K562 (cell line): ENCODE data around the gene PRKAR1B. TPM values are rescaled to one million over a fixed set of nuclear protein-coding genes. Genes with fewer than 3 reads are reported as not detected.
A peak's percentile ranks its signal among the peaks of the same experiment; 100 is the strongest.

ENCODE experiments used
- ATAC-seq: fragments of 200-7000 bp; cut with Tn5 transposase; 3 replicates; pipeline ENCODE4 v1.9.1; 2020; ENCODE audit warnings: moderate library complexity
- BruUV-seq: library from RNA; stranded (reverse); fragments of 400-500 nt; replicated peaks from 2 replicates; lab custom pipeline; 2021; lab: Mats Ljungman, UMichigan
- CTCF ChIA-PET: fragments of 300-600 bp; formaldehyde crosslinking; extraction: SDS; loops from one replicate; lab custom pipeline; 2021; ENCODE audit warnings: low intra/inter-chr PET ratio; lab: Yijun Ruan, JAX
- POLR2A ChIA-PET: fragments of 300-600, 350-650 bp; sonication (Branson Sonifier 250); formaldehyde crosslinking; extraction: SDS; loops from one replicate; lab custom pipeline; 2021; ENCODE audit warnings: antibody characterized with exemption, inconsistent platforms; lab: Yijun Ruan, JAX
- DNase-seq, 4 experiments: peaks; one replicate each; pipeline versions ENCODE4 v3.0.0 to v3.0.0-alpha.2; 2011 to 2018; ENCODE audit warnings: low spot score in 3 of 4, mixed read lengths in 3 of 4; ENCODE audit errors: extremely low read depth in 1 of 4
- FAIRE-seq: peaks from 2 replicates; lab custom pipeline; 2011; peaks lifted over from hg19 to GRCh38; lab: Jason Lieb, UNC
- H2AFZ ChIP-seq: 2 replicates; pipeline ENCODE4 v1.6.0; 2011; ENCODE audit warnings: low read depth, low read length, control low read depth, inconsistent platforms
- H3K27ac ChIP-seq: fragments of 200-600 bp; 3 replicates; pipeline ENCODE4 v1.8.0; 2011; ENCODE audit warnings: low read depth, mild to moderate bottlenecking, control low read depth, inconsistent platforms, low read length, moderate library complexity, mixed read lengths; ENCODE audit errors: extremely low read depth
- H3K27me3 ChIP-seq, 2 experiments: fragments of 300-600 bp in 1 of 2; 2 replicates in 1 of 2; 3 replicates in 1 of 2; pipeline versions ENCODE4 v1.6.0 to v1.8.0; 2011; ENCODE audit warnings: inconsistent platforms in 2 of 2, low read length in 2 of 2, mild to moderate bottlenecking in 1 of 2, mixed read lengths in 1 of 2, moderate library complexity in 1 of 2; ENCODE audit not compliant: control insufficient read depth in 2 of 2, insufficient read depth in 2 of 2
- H3K36me3 ChIP-seq: fragments of 300-600 bp; 3 replicates; pipeline ENCODE4 v1.8.0; 2011; ENCODE audit warnings: mild to moderate bottlenecking, low read length, inconsistent platforms; ENCODE audit not compliant: control insufficient read depth, insufficient read depth
- H3K4me1 ChIP-seq, 2 experiments: fragments of 200-600 bp in 1 of 2; replicated peaks in 1 of 2; 2 replicates in 1 of 2; 3 replicates in 1 of 2; pipeline versions ENCODE4 v1.5.1 to v1.8.0; 2011; ENCODE audit warnings: inconsistent platforms in 2 of 2, low read length in 2 of 2, mild to moderate bottlenecking in 1 of 2, mixed read lengths in 1 of 2, moderate library complexity in 1 of 2; ENCODE audit not compliant: control insufficient read depth in 2 of 2, insufficient read depth in 2 of 2
- H3K4me2 ChIP-seq: 2 replicates; pipeline ENCODE4 v1.6.1; 2011; ENCODE audit warnings: low read length, control low read depth, inconsistent platforms, mixed read lengths; ENCODE audit not compliant: insufficient read depth
- H3K4me3 ChIP-seq: fragments of 200-600 bp; sonication (generic), shearing (Covaris generic); 2 replicates; pipeline ENCODE4 v1.5.1; 2016; ENCODE audit warnings: control low read depth, inconsistent platforms
- H3K79me2 ChIP-seq: fragments of 200-600 bp; 3 replicates; pipeline ENCODE4 v1.8.0; 2011; ENCODE audit warnings: low read length, inconsistent platforms; ENCODE audit not compliant: control insufficient read depth, insufficient read depth
- H3K9ac ChIP-seq, 2 experiments: 2 replicates each; pipeline versions ENCODE4 v1.6.0 to v1.6.1; 2011; ENCODE audit warnings: low read depth in 2 of 2, low read length in 2 of 2, control low read depth in 1 of 2, inconsistent platforms in 1 of 2, mild to moderate bottlenecking in 1 of 2, mixed read lengths in 1 of 2; ENCODE audit not compliant: insufficient read depth in 1 of 2
- H3K9me1 ChIP-seq: one replicate; pipeline ENCODE4 v1.6.0; 2011; ENCODE audit warnings: inconsistent platforms, mild to moderate bottlenecking, low read length, moderate library complexity; ENCODE audit not compliant: control insufficient read depth, insufficient read depth
- H3K9me3 ChIP-seq: replicated peaks from 2 replicates; pipeline ENCODE4 v1.5.1; 2011; ENCODE audit warnings: low read depth, low read length, inconsistent platforms; ENCODE audit not compliant: control insufficient read depth, insufficient read depth
- H4K20me1 ChIP-seq: replicated peaks from 2 replicates; pipeline ENCODE4 v1.6.1; 2011; ENCODE audit warnings: low read length, inconsistent platforms, mixed read lengths; ENCODE audit not compliant: control insufficient read depth, insufficient read depth
- DLX4 ChIP-seq: fragments of 250-450 bp; sonication (Bioruptor Pico); IDR thresholded peaks from 2 replicates; pipeline ENCODE4 v1.6.1; 2021; ENCODE audit warnings: mild to moderate bottlenecking
- GABPB2 ChIP-seq: fragments of 250-450 bp; sonication (Bioruptor Pico); conservative IDR thresholded peaks from 2 replicates; pipeline ENCODE4 v1.5.1; 2021; ENCODE audit warnings: mild to moderate bottlenecking
- HOXB6 ChIP-seq: fragments of 250-450 bp; sonication (Bioruptor Pico); IDR thresholded peaks from 2 replicates; pipeline ENCODE4 v1.5.1; 2022; ENCODE audit warnings: mild to moderate bottlenecking, borderline replicate concordance
- JUND ChIP-seq, 2 experiments: IDR thresholded peaks; 2 replicates in 1 of 2; 3 replicates in 1 of 2; pipeline ENCODE4 v1.6.1; 2011; ENCODE audit warnings: borderline replicate concordance in 2 of 2, low read depth in 2 of 2, low read length in 2 of 2, improper control_type of control experiment in 1 of 2, missing biosample characterization in 1 of 2, missing genetic modification characterization in 1 of 2, missing genetic modification reagents in 1 of 2
- PCBP1 ChIP-seq: fragments of 200-400 bp; formaldehyde crosslinking; IDR thresholded peaks from 2 replicates; pipeline ENCODE4 v1.6.1; 2018; ENCODE audit warnings: mild to moderate bottlenecking, low read depth, low read length; ENCODE audit not compliant: poor library complexity, severe bottlenecking
- POLR2A ChIP-seq: fragments of 450-650 bp; conservative IDR thresholded peaks from 2 replicates; pipeline ENCODE4 v1.6.1; 2016
- RBM25 ChIP-seq: fragments of 200-400 bp; formaldehyde crosslinking; IDR thresholded peaks from 2 replicates; pipeline ENCODE4 v1.6.1; 2018; ENCODE audit warnings: low read length, low read depth, moderate library complexity; ENCODE audit not compliant: severe bottlenecking
- RFX7 ChIP-seq: fragments of 250-450 bp; sonication (Bioruptor Pico); IDR thresholded peaks from 2 replicates; pipeline ENCODE4 v1.5.1; 2021; ENCODE audit warnings: mild to moderate bottlenecking
- ZNF121 ChIP-seq: sonication (generic); formaldehyde crosslinking; conservative IDR thresholded peaks from 2 replicates; pipeline ENCODE4 v1.8.0; 2022; ENCODE audit warnings: missing genetic modification reagents
- ZNF699 ChIP-seq: fragments of 250-450 bp; sonication (Bioruptor Pico); IDR thresholded peaks from 2 replicates; pipeline ENCODE4 v1.8.0; 2021; ENCODE audit warnings: mild to moderate bottlenecking, moderate library complexity; ENCODE audit not compliant: insufficient replicate concordance
- WGBS: fragments of 100-300 bp; shearing (Covaris generic); methylation state at CpG from one replicate; pipeline ENCODE4 v1.1.6; 2016; ENCODE audit warnings: low coverage, mixed read lengths; ENCODE audit not compliant: insufficient coverage; ENCODE audit errors: missing lambda C conversion rate; 5-methylcytosine and 5-hydroxymethylcytosine counted together
- in situ Hi-C: fragments of 300-500 bp; cut with MboI; formaldehyde crosslinking; loops from 4 replicates; pipeline ENCODE4 v1.15.0; 2018; ENCODE audit warnings: inconsistent platforms, mixed read lengths
- intact Hi-C: fragments of 100-400 bp; cut with micrococcal nuclease; formaldehyde crosslinking; loops from 2 replicates; pipeline ENCODE4 v1.14.2; 2022
- polyA plus RNA-seq, 8 experiments: library from polyadenylated mRNA; depleted of rRNA in 4 of 8; stranded (reverse) in 5 of 8; unstranded in 3 of 8; fragments of >200 nt; fragmentation: Nextera tagmentation in 2 of 8; fragmentation: Illumina TruSeq in 1 of 8; extraction: Ambion mirVana in 2 of 8; extraction: Trizol in 1 of 8; gene quantifications; 2 replicates each; pipeline versions ENCODE4 v1.2.1 to v1.2.3, GENCODE V29; 2011 to 2014; ENCODE audit warnings: inconsistent platforms in 1 of 8, missing spikeins in 1 of 8
- total RNA-seq, 7 experiments: library from RNA; depleted of rRNA in 6 of 7; stranded (reverse); fragments of >200 nt in 6 of 7; fragmentation: Illumina TruSeq in 2 of 7; extraction: Trizol in 2 of 7; gene quantifications; 2 replicates each; pipeline versions ENCODE4 v1.2.1 to v1.2.3, GENCODE V29; 2011 to 2021; ENCODE audit warnings: low replicate concordance in 1 of 7

Gene PRKAR1B
- total and polyA plus RNA-seq, 9 of the 15 experiments (the other 6 are each of a cell fraction or from before 2014, with no cell fraction given), result 0.99 to 30.5 (median 12.7) TPM

DNA sequence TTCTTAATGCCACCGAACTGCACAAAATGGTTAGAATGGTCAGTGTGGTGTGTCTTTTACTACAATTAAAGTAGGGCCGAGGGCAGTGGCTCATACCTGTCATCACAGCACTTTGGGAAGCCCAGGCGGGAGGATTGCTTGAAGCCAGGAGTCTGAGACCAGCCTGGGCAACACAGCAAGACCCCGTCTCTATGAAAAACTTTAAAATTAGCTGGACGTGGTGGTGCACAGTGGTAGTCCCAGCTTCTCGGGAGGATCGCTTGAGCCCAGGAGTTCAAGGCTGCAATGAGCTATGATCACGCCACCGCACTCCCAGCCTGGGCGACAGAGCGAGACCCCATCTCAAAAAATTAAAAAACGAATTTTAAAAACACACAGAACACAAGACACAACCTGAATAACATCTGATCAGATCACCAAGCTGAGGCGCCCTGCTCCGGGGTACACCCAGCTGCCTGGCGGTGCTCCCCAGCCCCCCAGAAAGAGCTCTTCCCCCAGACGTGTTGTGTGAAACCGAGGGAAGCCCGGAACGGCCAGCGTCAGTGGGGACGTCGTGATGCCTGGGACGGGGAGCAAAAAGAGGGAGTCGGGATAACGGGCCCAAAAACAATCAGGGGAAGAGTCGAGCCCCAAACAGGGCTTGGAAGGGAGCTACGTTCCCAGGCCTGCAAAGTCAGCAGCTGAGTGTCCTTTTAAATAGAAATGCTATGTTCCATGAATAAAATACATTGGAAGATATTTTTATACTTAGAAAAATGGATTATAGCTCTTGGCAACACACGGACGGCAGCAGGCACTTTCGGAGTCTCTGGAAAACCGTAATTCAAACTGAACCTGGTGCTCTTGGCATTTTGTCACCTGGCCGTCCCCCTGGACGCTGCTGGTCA, 126.7 kb downstream of the PRKAR1B start:
- ChIA-PET POLR2A (interaction anchor here (0.7 to 0.9 kb wide), 3 partner anchors 15 to 19 kb away, joined by 3 to 6 read pairs (median 4); no protein-coding TSS in a partner anchor), CTCF (no interaction called here)
- Histone ChIP-seq H3K4me1 (peaks cover 40 to 68% of the 10 kb centered on the region in 2 experiments), H3K27ac (no peak overlapping the region), H3K9me3 (no peaks in the 10 kb centered on the region), H3K27me3 (no peaks in the 10 kb centered on the region), H3K36me3 (peaks cover 10% of the 10 kb centered on the region; the same call in 1 of the 3 replicates), H3K9ac (peak overlapping the region in 1 of 2 experiments; percentile 33; a peak in 1 of 4 replicates), H3K79me2 (peaks cover 21% of the 10 kb centered on the region; the same call in 2 of the 3 replicates), H2AFZ (no peak overlapping the region), H3K4me2 (no peak overlapping the region), H3K4me3 (no peak overlapping the region), H3K9me1 (peaks cover 5% of the 10 kb centered on the region), H4K20me1 (no peaks in the 10 kb centered on the region)
- 92% methylated on average over 29 of the region's 33 CpGs for WGBS
- in situ Hi-C loops, result no loop called here
- intact Hi-C loops, result loop anchor here (5.0 to 10.0 kb wide), 2 partner anchors 78 to 136 kb away; no protein-coding TSS in a partner anchor
- TF ChIP-seq GABPB2 (no peak), ZNF121 (CRISPR knock-in tag) (peak; percentile 64)
- no peak for FAIRE-seq
- BruUV-seq, result no TSS peak
- ATAC-seq, result no peak
- DNase-seq, result no peak

DNA sequence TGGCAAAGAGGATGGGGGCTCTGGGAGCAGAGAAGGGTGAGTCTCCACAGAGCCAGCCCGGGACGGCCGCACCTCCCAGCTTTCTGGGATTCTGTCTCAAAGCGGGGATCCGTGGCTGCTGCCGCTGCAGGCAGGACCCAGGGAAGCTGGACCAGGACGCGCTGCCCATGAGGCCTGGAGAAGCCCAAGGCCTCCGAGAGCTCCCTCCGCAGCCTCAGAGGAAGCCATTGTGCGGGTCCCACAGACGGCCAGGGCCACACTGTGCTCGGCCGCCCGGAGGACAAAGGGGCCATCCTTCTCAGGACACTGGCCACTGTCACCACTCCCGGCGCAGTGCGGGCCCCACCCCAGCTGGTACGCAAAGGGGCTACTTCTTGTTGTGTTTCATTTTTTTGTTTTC, 128.2 kb downstream of the PRKAR1B start:
- CTCF ChIA-PET, result no interaction called here
- 0 out of 3 replicates have a peak, but pooled peaks cover 4% of the 10 kb centered on the region for H3K36me3 ChIP-seq
- in situ Hi-C loops, result no loop called here
- peaks cover 8% of the 10 kb centered on the region; the same call in 2 of the 3 replicates for H3K79me2 ChIP-seq
- no peaks in the 10 kb centered on the region for H3K27me3 ChIP-seq
- DNase-seq (no peak), FAIRE-seq (no peak), ATAC-seq (no peak)
- BruUV-seq, result no TSS peak
- H3K9me1 ChIP-seq, result peaks cover 10% of the 10 kb centered on the region
- intact Hi-C loops, result no loop called here
- no peak overlapping the region for H3K4me3 ChIP-seq
- no peaks in the 10 kb centered on the region for H4K20me1 ChIP-seq
- no peaks in the 10 kb centered on the region for H3K9me3 ChIP-seq
- WGBS, result 87% methylated on average over 14 of the region's 19 CpGs
- no peak overlapping the region; a peak in 1 of 4 replicates for H3K9ac ChIP-seq
- no peak overlapping the region for H3K27ac ChIP-seq
- POLR2A ChIA-PET, result interaction anchor here (0.6 kb wide), 1 partner anchor 1266 kb away, joined by 3 read pairs; no protein-coding TSS in a partner anchor
- H3K4me1 ChIP-seq, result peaks cover 25 to 65% of the 10 kb centered on the region in 2 experiments
- H3K4me2 ChIP-seq, result no peak overlapping the region
- no peak overlapping the region for H2AFZ ChIP-seq
- TF ChIP-seq POLR2A (no peak), HOXB6 (CRISPR knock-in tag) (no peak), ZNF699 (no peak), RBM25 (no peak), JUND (IDR thresholded peaks at IDR 0.05; ENCODE audit: borderline replicate concordance, low read depth, low read length) (no peak), JUND (tag; IDR thresholded peaks at IDR 0.05; ENCODE audit: borderline replicate concordance, low read depth, low read length) (no peak), RFX7 (CRISPR knock-in tag) (no peak), DLX4 (no peak), PCBP1 (no peak)
